ENCODE measurements around the gene AHNAK.

AHNAK gene

GRCh38 chr11:62406034-62406433 lies 140.6 kb downstream of the AHNAK start:
- no peak for DNase-seq (ENCODE audit: low read depth, low spot score)

GRCh38 chr11:62404901-62405300 lies 141.7 kb downstream of the AHNAK start:
- no peak for DNase-seq (ENCODE audit: low read depth, low spot score)

GRCh38 chr11:62404435-62404834 lies 142.2 kb downstream of the AHNAK start:
- no peak for DNase-seq (ENCODE audit: low read depth, low spot score)

GRCh38 chr11:62402960-62403730 lies 143.5 kb downstream of the AHNAK start:
- DNase-seq (ENCODE audit: low read depth, low spot score), result no peak

GRCh38 chr11:62402226-62402959 lies 144.2 kb downstream of the AHNAK start:
- DNase-seq (ENCODE audit: low read depth, low spot score), result no peak

- DNase-seq (ENCODE audit: low read depth, low spot score), result no peak
Measured at GRCh38 chr11:62401811-62402210, 144.8 kb downstream of the AHNAK start.

DNA sequence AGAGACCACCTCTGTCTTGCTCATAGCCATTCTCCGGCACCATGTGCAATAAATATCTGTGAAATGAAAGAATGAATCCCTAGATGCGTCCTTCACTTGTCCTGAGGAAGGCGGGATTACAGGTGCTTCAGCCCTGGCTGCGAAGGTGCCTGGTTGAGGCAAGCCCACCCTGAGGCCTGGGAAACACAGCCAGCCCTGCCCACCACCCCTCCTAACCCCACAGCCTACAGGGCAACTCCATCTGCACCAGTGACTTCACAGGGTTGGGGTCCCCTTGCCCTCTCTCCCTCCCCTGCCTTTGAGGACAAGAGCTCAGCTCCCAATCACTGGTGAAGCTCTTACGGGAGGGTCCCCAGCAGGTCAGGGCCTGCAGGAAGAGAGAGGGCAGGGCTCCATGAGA lies 145.2 kb downstream of the AHNAK start:
- no peak for DNase-seq (ENCODE audit: low read depth, low spot score)

DNA sequence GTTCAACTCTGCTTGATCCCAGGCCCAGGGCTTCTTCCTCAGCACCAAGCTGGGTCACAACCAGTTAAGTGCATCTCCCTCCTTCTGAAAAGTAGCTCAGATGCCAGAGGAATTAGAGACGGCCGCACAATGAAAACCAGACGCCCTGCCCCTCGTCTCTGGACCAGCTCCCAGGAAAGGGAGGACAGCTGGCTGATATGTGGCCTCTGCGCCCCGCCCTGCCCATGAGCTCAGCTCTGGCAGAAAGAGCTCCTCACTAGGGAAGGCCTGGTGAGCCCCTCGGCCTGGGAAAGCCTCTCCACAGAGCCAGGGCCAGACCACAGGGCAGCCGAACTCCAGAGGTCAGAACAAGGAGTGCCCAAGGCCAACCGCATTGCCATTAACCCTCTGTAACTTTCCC lies 145.8 kb downstream of the AHNAK start:
- DNase-seq (ENCODE audit: low read depth, low spot score), result no peak

DNA sequence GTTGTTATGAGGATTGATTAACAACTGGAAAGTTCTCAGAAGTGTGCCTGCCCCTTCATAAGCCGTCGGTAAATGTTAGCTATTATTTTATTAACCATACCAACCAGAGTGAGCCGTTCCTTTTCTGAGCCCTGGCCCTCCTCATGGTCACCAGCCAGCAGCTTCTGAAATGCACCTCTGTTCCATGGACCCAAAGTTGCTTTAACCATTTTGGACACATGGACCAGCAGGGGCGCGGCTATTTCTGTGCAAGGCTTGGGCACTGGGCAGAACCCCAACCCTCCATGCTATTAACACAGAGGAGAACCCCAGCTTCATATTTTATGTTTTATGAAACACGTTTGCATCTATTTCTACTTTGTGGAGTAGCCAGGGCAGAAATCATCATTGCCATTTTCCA lies 146.3 kb downstream of the AHNAK start:
- no peak for DNase-seq (ENCODE audit: low read depth, low spot score)

DNA sequence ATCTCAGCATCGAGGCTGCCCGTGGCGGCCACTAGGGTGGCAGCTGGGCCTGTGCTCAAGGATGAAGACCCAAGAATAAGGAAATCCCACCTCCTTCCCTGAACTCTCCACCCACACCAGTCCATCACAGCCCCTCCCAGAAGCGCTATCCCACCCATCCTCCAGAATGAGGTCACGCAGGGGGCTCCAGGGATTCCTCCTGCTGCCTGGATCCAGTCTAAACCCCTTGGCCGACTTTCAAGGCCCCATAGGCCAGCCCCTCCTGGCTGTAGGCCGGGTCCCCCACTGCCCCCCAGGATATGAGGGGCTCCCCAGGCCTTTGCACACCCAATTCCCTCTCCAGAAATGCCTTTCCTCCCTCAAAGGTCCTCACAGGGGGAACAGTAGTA lies 146.7 kb downstream of the AHNAK start:
- no peak for DNase-seq (ENCODE audit: low read depth, low spot score)

GRCh38 chr11:62399172-62399877 lies 147.3 kb downstream of the AHNAK start:
- DNase-seq (ENCODE audit: low read depth, low spot score), result no peak

DNA sequence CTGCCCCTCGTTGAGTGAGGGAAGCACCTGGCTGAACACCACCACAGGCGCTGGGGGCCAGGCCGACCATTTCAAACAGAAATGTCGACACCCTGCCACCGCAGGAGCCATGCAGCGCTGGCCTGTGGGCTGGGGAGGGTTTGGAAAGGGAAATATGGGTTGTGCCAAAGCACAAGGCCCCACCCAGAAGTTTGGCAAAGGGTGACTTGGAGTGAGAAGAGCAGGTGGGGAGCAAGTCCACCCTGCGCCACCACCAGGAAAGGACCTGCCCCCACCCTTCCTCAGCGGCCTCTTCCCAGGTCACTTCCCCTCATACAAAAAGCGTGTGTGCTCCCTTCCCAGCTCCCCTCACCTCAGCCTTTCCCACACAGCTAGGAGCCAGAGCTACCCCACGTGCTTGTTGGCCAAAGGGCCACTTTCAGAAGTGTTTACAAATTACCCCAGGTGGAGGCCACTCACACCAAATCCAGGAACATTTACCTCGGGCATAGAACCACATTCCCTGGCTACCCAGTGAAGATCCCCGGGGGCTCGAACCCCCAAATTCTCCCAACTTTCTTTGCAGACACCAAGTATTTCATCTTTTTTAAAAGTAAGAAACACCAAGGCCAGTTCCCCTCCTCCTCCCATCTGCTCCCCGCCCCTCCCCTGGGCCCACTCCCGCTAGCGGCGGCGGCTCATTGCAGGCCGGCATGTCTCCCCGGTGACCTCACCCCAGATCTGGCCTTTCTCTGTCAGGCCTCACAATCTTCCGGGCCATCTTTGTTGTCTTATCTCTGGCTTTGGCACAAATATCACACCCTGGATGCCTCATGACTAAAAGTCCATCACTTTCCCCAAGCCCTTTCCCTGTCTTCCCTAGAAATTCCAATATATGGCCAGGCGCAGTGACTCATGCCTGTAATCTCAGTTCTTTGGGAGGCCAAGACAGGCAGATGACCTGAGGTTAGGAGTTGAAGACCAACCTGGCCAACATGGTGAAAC lies 148.3 kb downstream of the AHNAK start:
- DNase-seq (ENCODE audit: low read depth, low spot score), result no peak

- DNase-seq (ENCODE audit: low read depth, low spot score), result no peak
Measured at GRCh38 chr11:62395885-62396551, 150.6 kb downstream of the AHNAK start.

DNA sequence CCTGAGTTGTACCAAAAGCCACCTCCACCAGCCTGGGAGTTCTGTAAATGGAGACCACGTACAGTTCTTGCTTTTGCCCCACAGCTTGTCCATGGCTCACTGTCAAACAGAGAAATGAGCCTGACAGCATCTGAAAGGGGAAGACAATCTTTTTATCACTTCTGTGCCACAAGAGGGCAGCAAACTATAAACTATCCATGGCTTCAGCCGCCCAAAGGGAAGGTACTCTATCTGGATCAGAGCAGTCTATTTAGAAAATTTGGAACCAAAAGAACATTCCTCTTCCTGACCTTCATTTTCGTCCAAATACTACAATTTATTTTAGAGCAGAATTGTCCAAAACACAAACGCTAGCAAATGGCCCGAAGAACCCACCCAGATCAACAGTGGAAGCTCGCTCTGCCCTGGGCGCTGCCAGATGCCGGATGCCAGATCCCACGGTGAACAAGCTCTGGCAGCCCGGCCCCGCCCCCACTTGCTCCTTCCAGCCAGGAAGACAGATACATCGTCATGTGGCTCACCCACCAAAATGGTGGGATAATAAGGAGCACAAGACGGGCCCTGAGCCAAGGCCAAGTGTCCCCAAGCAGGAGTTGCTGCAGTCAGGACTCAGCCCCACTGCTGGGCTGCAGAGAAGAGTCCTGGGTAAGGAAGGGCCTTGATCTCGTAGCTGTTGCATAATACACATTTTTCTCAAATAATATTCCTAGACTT lies 151.6 kb downstream of the AHNAK start:
- no peak for DNase-seq (ENCODE audit: low read depth, low spot score)

- DNase-seq (ENCODE audit: low read depth, low spot score), result no peak
Measured at GRCh38 chr11:62393735-62394134, 152.9 kb downstream of the AHNAK start.

- DNase-seq (ENCODE audit: low read depth, low spot score), result no peak
Measured at GRCh38 chr11:62393061-62393611, 153.5 kb downstream of the AHNAK start.

GRCh38 chr11:62392506-62392905 lies 154.1 kb downstream of the AHNAK start:
- no peak for DNase-seq (ENCODE audit: low read depth, low spot score)

DNA sequence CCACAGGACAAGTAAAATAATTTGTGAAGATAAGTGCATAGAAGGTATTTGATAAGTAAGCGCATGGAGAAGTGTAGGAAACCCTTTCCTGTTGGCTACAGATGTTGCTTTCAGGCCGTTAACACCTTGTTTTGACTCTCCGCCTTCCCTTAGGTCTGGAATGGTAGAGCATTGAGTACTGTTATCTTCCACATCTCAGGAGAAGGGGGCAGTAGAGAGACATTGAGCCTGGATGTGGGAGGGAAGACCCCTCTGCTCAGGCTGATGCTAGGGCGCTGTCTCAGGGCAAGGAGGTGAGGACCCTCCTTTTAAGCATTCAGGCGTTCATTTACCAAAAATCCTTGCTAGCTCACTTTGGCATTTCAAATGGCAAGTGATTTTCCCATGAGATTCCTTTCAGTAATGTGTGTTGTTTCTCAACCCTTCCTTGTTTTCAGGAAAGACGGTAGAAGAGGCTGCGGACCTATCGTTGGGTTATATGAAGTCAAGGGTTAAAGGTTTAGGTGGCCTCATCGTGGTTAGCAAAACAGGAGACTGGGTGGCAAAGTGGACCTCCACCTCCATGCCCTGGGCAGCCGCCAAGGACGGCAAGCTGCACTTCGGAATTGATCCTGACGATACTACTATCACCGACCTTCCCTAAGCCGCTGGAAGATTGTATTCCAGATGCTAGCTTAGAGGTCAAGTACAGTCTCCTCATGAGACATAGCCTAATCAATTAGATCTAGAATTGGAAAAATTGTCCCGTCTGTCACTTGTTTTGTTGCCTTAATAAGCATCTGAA lies 154.8 kb downstream of the AHNAK start:
- DNase-seq (ENCODE audit: low read depth, low spot score), result no peak

DNA sequence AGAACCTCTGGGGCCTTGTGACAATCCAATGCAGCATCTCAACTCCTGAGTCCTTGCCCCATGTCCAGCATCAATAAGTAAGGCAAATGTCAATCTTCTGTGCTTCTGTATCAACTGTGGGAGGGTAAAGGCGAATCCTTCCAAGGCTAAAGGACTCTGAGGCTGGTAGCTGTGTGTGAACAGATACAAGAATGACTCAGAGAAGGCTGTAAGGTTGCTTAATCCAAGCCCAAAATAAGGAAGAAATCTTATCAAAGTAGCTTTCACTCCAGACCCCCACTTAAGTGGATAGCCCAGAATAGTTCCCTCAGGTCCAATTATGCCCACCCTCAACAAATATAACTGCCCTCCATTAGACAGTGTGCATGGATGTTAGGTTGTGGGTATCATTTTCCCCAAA lies 155.9 kb downstream of the AHNAK start:
- DNase-seq (ENCODE audit: low read depth, low spot score), result no peak

Measured in iPS DF 19.7 (cell line).